A549 (cell line): ENCODE measurements around the gene ZNF594.

Experiments used
- CHD4 ChIP-seq: fragments of 200-600 bp; sonication (generic); IDR thresholded peaks from 2 replicates; pipeline ENCODE4 v1.6.1; 2016; ENCODE audit warnings: antibody characterized with exemption, mild to moderate bottlenecking, borderline replicate concordance
- CTCF ChIP-seq: fragments of >200 bp; sonication (Bioruptor Twin); formaldehyde crosslinking; IDR thresholded peaks from 3 replicates; pipeline ENCODE4 v1.5.1; 2016
- EP300 ChIP-seq, 2 experiments: fragments of >200 bp; sonication (Bioruptor Twin); formaldehyde crosslinking; IDR thresholded peaks; 2 replicates in 1 of 2; 3 replicates in 1 of 2; pipeline ENCODE4 v1.6.1; 2016 to 2017
- ESRRA ChIP-seq: fragments of 150-350 bp; IDR thresholded peaks from 2 replicates; pipeline ENCODE4 v1.6.1; 2014; ENCODE audit warnings: mild to moderate bottlenecking, low read length, borderline replicate concordance
- PHF8 ChIP-seq: fragments of 200-600 bp; sonication (generic); IDR thresholded peaks from 2 replicates; pipeline ENCODE4 v1.6.1; 2016; ENCODE audit warnings: low read depth, mild to moderate bottlenecking, antibody characterized with exemption, moderate library complexity, borderline replicate concordance
- RAD21 ChIP-seq, 2 experiments: fragments of >200 bp in 1 of 2; sonication (Bioruptor Twin) in 1 of 2; formaldehyde crosslinking in 1 of 2; IDR thresholded peaks in 1 of 2; conservative IDR thresholded peaks in 1 of 2; 2 replicates in 1 of 2; 3 replicates in 1 of 2; pipeline ENCODE4 v1.6.1; 2012 to 2018; ENCODE audit warnings: inconsistent platforms in 1 of 2
- TF ChIP-seq, protein P1 (sequence below): fragments of 200-600 bp; sonication (generic); IDR thresholded peaks from 2 replicates; pipeline ENCODE4 v1.6.1; 2016; ENCODE audit warnings: antibody characterized with exemption, mild to moderate bottlenecking, moderate library complexity

- TF ChIP-seq CTCF (no peak), PHF8 (no peak), ESRRA (no peak), CHD4 (no peak), EP300 (IDR thresholded peaks at IDR 0.05) (no peak), RAD21 (conservative IDR thresholded peaks at IDR 0.05 in 1 of 2, IDR thresholded peaks at IDR 0.05 in 1 of 2) (no peak)
- TF ChIP-seq, protein P1, sequence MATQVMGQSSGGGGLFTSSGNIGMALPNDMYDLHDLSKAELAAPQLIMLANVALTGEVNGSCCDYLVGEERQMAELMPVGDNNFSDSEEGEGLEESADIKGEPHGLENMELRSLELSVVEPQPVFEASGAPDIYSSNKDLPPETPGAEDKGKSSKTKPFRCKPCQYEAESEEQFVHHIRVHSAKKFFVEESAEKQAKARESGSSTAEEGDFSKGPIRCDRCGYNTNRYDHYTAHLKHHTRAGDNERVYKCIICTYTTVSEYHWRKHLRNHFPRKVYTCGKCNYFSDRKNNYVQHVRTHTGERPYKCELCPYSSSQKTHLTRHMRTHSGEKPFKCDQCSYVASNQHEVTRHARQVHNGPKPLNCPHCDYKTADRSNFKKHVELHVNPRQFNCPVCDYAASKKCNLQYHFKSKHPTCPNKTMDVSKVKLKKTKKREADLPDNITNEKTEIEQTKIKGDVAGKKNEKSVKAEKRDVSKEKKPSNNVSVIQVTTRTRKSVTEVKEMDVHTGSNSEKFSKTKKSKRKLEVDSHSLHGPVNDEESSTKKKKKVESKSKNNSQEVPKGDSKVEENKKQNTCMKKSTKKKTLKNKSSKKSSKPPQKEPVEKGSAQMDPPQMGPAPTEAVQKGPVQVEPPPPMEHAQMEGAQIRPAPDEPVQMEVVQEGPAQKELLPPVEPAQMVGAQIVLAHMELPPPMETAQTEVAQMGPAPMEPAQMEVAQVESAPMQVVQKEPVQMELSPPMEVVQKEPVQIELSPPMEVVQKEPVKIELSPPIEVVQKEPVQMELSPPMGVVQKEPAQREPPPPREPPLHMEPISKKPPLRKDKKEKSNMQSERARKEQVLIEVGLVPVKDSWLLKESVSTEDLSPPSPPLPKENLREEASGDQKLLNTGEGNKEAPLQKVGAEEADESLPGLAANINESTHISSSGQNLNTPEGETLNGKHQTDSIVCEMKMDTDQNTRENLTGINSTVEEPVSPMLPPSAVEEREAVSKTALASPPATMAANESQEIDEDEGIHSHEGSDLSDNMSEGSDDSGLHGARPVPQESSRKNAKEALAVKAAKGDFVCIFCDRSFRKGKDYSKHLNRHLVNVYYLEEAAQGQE: no peak
Observed at GRCh38 chr17:5225668-5226457, 34.2 kb upstream of the ZNF594 start.
